ENCODE data around the gene C6orf118.

DNA sequence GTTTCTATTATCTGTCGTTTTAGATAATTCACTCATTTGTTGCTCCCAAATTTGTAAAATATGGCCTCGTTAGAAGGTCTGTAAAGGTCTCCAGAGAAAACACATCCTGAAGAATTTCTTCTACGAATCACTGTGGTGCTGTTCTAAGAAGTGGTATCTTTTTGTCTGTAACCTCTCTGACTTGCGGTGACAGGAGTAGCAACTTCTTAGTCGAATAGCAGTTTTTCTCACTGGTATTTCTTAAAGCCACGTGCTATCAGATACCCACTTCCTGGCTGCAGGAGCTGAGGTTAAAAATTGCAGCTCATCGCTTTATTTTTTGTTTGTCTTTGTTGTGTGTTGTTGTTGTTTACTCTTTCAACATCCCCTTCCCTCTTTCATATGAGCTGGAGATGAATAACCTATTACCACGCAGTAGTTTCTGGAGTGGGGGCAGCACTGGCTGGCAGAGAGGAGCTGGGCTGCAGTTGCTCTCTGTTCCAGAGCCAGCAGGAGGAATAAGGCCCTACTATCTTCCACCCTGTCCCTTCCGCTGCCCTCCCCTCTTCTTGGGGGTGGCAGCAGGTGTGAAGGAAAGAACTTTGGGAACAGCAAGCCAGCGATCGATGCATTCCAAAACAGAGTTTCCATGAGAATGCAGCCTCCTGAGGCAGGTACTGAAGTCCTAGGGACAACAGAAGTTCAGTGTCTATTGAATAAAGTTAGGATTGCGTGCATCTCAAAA is 64.7 kb downstream of the C6orf118 start:
- no peak for TF ChIP-seq HCFC1 (IDR thresholded peaks at IDR 0.05; ENCODE audit: low read depth, low read length)
- TF ChIP-seq, protein P1, sequence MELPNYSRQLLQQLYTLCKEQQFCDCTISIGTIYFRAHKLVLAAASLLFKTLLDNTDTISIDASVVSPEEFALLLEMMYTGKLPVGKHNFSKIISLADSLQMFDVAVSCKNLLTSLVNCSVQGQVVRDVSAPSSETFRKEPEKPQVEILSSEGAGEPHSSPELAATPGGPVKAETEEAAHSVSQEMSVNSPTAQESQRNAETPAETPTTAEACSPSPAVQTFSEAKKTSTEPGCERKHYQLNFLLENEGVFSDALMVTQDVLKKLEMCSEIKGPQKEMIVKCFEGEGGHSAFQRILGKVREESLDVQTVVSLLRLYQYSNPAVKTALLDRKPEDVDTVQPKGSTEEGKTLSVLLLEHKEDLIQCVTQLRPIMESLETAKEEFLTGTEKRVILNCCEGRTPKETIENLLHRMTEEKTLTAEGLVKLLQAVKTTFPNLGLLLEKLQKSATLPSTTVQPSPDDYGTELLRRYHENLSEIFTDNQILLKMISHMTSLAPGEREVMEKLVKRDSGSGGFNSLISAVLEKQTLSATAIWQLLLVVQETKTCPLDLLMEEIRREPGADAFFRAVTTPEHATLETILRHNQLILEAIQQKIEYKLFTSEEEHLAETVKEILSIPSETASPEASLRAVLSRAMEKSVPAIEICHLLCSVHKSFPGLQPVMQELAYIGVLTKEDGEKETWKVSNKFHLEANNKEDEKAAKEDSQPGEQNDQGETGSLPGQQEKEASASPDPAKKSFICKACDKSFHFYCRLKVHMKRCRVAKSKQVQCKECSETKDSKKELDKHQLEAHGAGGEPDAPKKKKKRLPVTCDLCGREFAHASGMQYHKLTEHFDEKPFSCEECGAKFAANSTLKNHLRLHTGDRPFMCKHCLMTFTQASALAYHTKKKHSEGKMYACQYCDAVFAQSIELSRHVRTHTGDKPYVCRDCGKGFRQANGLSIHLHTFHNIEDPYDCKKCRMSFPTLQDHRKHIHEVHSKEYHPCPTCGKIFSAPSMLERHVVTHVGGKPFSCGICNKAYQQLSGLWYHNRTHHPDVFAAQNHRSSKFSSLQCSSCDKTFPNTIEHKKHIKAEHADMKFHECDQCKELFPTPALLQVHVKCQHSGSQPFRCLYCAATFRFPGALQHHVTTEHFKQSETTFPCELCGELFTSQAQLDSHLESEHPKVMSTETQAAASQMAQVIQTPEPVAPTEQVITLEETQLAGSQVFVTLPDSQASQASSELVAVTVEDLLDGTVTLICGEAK (IDR thresholded peaks at IDR 0.05): no peak
- TF ChIP-seq, protein P1 (CRISPR knock-in tag; IDR thresholded peaks at IDR 0.05): no peak
- TF ChIP-seq, protein P2, sequence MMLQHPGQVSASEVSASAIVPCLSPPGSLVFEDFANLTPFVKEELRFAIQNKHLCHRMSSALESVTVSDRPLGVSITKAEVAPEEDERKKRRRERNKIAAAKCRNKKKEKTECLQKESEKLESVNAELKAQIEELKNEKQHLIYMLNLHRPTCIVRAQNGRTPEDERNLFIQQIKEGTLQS (IDR thresholded peaks at IDR 0.05): no peak
- TF ChIP-seq, protein P2 (CRISPR knock-in tag; conservative IDR thresholded peaks at IDR 0.05): no peak
- TF ChIP-seq ARNT (IDR thresholded peaks at IDR 0.05): no peak
- no peak for TF ChIP-seq SETDB1 (IDR thresholded peaks at IDR 0.05; ENCODE audit: low read length)
- TF ChIP-seq POLR2H (tag; IDR thresholded peaks at IDR 0.05; ENCODE audit: low read depth): no peak
- TF ChIP-seq CTCF (IDR thresholded peaks at IDR 0.05 in 2 of 3, conservative IDR thresholded peaks at IDR 0.05 in 1 of 3; ENCODE audit: insufficient read depth in 2 of 3, low read depth in 1 of 3, low read length in 3 of 3): no peak
- TF ChIP-seq RBM22 (IDR thresholded peaks at IDR 0.05; ENCODE audit: low read depth, low read length, poor library complexity, severe bottlenecking): no peak
- no peak for TF ChIP-seq POLR2AphosphoS2 (IDR thresholded peaks at IDR 0.05; ENCODE audit: low read length)
- no peak for TF ChIP-seq SIX5 (IDR thresholded peaks at IDR 0.05; ENCODE audit: borderline replicate concordance in 1 of 2, insufficient read depth in 1 of 2, low read depth in 1 of 2, low read length in 2 of 2)
- TF ChIP-seq SP2 (IDR thresholded peaks at IDR 0.05; ENCODE audit: extremely low read depth, low read depth, low read length, poor library complexity, severe bottlenecking): no peak
- TF ChIP-seq, protein P3, sequence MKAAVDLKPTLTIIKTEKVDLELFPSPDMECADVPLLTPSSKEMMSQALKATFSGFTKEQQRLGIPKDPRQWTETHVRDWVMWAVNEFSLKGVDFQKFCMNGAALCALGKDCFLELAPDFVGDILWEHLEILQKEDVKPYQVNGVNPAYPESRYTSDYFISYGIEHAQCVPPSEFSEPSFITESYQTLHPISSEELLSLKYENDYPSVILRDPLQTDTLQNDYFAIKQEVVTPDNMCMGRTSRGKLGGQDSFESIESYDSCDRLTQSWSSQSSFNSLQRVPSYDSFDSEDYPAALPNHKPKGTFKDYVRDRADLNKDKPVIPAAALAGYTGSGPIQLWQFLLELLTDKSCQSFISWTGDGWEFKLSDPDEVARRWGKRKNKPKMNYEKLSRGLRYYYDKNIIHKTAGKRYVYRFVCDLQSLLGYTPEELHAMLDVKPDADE (conservative IDR thresholded peaks at IDR 0.05; ENCODE audit: control insufficient read depth, low read depth, low read length): no peak
- no peak for TF ChIP-seq NFE2L1 (tag; IDR thresholded peaks at IDR 0.05; ENCODE audit: borderline replicate concordance, low read depth)
- no peak for TF ChIP-seq PYGO2 (tag; IDR thresholded peaks at IDR 0.05)

Measured in K562 (cell line).